ENCODE results near the gene PGLYRP3. TPM values are rescaled to one million over a fixed set of nuclear protein-coding genes. Genes with fewer than 3 reads are reported as not detected.

PGLYRP3 gene
- polyA plus RNA-seq, 1 donor from 2014 or later: not detected

GRCh38 chr1:153288634-153289275, 24.0 kb downstream of the PGLYRP3 start:
- no peak for TF ChIP-seq MXI1 (conservative IDR thresholded peaks at IDR 0.05; ENCODE audit: poor library complexity, severe bottlenecking)
- no peak for TF ChIP-seq POLR2AphosphoS5 (IDR thresholded peaks at IDR 0.05)
- no peak for TF ChIP-seq EZH2 (IDR thresholded peaks at IDR 0.05; ENCODE audit: borderline replicate concordance, insufficient read depth, low read length, poor library complexity, severe bottlenecking)
- no peak for TF ChIP-seq CTCF (IDR thresholded peaks at IDR 0.05; ENCODE audit: poor library complexity, severe bottlenecking)
- no peak for TF ChIP-seq EP300 (conservative IDR thresholded peaks at IDR 0.05; ENCODE audit: poor library complexity, severe bottlenecking)
- no peak for TF ChIP-seq TAF1 (IDR thresholded peaks at IDR 0.05; ENCODE audit: low read depth)
- TF ChIP-seq REST (IDR thresholded peaks at IDR 0.05; ENCODE audit: borderline replicate concordance): no peak
- no peak for TF ChIP-seq RAD21 (conservative IDR thresholded peaks at IDR 0.05)
- TF ChIP-seq SMC3 (conservative IDR thresholded peaks at IDR 0.05; ENCODE audit: poor library complexity): no peak
- Histone ChIP-seq H4K20me1 (ENCODE audit: insufficient read depth) (no peaks in the 10 kb centered on the region), H3K9ac (ENCODE audit: low read length) (no peak overlapping the region), H3K36me3 (ENCODE audit: insufficient read depth, low read length) (no peaks in the 10 kb centered on the region), H3F3A (ENCODE audit: insufficient read depth, low read length, poor library complexity, severe bottlenecking) (no peaks in the 10 kb centered on the region), H3K27ac (ENCODE audit: low read length) (no peak overlapping the region), H2AFZ (ENCODE audit: low read depth, low read length) (no peak overlapping the region), H3K4me2 (ENCODE audit: low read length) (no peak overlapping the region), H3K79me2 (replicated peaks; ENCODE audit: insufficient read depth, low read length) (no peaks in the 10 kb centered on the region), H3K4me3 (ENCODE audit: low read length) (no peak overlapping the region), H3K9me2 (ENCODE audit: insufficient read depth, low read length) (no peaks in the 10 kb centered on the region), H3K9me3 (ENCODE audit: low read length) (no peaks in the 10 kb centered on the region), H3K27me3 (ENCODE audit: insufficient read depth, low read depth, low read length) (no peaks in the 10 kb centered on the region)

- Histone ChIP-seq H3K9ac (ENCODE audit: low read length) (no peak overlapping the region), H2AFZ (ENCODE audit: low read depth, low read length) (no peak overlapping the region), H3K79me2 (replicated peaks; ENCODE audit: insufficient read depth, low read length) (no peaks in the 10 kb centered on the region), H3K9me2 (ENCODE audit: insufficient read depth, low read length) (no peaks in the 10 kb centered on the region), H3F3A (ENCODE audit: insufficient read depth, low read length, poor library complexity, severe bottlenecking) (no peaks in the 10 kb centered on the region), H3K27ac (ENCODE audit: low read length) (no peak overlapping the region), H4K20me1 (ENCODE audit: insufficient read depth) (no peaks in the 10 kb centered on the region), H3K27me3 (ENCODE audit: insufficient read depth, low read depth, low read length) (no peaks in the 10 kb centered on the region), H3K4me2 (ENCODE audit: low read length) (no peak overlapping the region), H3K36me3 (ENCODE audit: insufficient read depth, low read length) (no peaks in the 10 kb centered on the region), H3K9me3 (ENCODE audit: low read length) (no peaks in the 10 kb centered on the region), H3K4me3 (ENCODE audit: low read length) (no peak overlapping the region)
- TF ChIP-seq SMC3 (conservative IDR thresholded peaks at IDR 0.05; ENCODE audit: poor library complexity) (peak; percentile 63), EZH2 (IDR thresholded peaks at IDR 0.05; ENCODE audit: borderline replicate concordance, insufficient read depth, low read length, poor library complexity, severe bottlenecking) (no peak), CTCF (IDR thresholded peaks at IDR 0.05; ENCODE audit: poor library complexity, severe bottlenecking) (peak; percentile 65), RAD21 (conservative IDR thresholded peaks at IDR 0.05) (peak; percentile 63)
Measured at GRCh38 chr1:153277852-153278251, 34.9 kb downstream of the PGLYRP3 start.
